Trophoblast cell (in vitro differentiated cells and primary cell): ENCODE results near the gene TSN.
"Not testable (repeated sequence)": the region's sequence is repeated elsewhere in the genome, so short reads cannot be mapped to it uniquely, and the experiment has no call there.

Experiments used
- DNase-seq, 2 donors: peaks; one replicate each; pipeline ENCODE4 v3.0.0-alpha.2; 2016
- H2AFZ ChIP-seq: 2 replicates; pipeline ENCODE4 v1.6.1; 2013; ENCODE audit warnings: low read length, moderate library complexity, mild to moderate bottlenecking; ENCODE audit not compliant: insufficient read depth, poor library complexity
- H2AK5ac ChIP-seq: 2 replicates; pipeline ENCODE4 v1.6.1; 2013; ENCODE audit warnings: mild to moderate bottlenecking, low read length
- H2BK120ac ChIP-seq: 2 replicates; pipeline ENCODE4 v1.6.1; 2013; ENCODE audit warnings: low read length, mild to moderate bottlenecking, moderate library complexity; ENCODE audit not compliant: insufficient read depth, poor library complexity
- H2BK12ac ChIP-seq: 2 replicates; pipeline ENCODE4 v1.6.1; 2013; ENCODE audit warnings: mild to moderate bottlenecking, low read length, moderate library complexity
- H2BK5ac ChIP-seq: 2 replicates; pipeline ENCODE4 v1.6.1; 2013; ENCODE audit warnings: low read length, low read depth, moderate library complexity, mild to moderate bottlenecking; ENCODE audit not compliant: poor library complexity
- H3K14ac ChIP-seq: 2 replicates; pipeline ENCODE4 v1.6.1; 2013; ENCODE audit warnings: mild to moderate bottlenecking, low read length
- H3K18ac ChIP-seq: 2 replicates; pipeline ENCODE4 v1.6.1; 2013; ENCODE audit warnings: mild to moderate bottlenecking, low read length
- H3K23ac ChIP-seq: 2 replicates; pipeline ENCODE4 v1.6.1; 2013; ENCODE audit warnings: low read length
- H3K27ac ChIP-seq: 2 replicates; pipeline ENCODE4 v1.5.1; 2013; ENCODE audit warnings: low read depth, mild to moderate bottlenecking, inconsistent platforms, low read length, moderate library complexity
- H3K27me3 ChIP-seq: 2 replicates; pipeline ENCODE4 v1.6.1; 2013; ENCODE audit warnings: inconsistent platforms, mild to moderate bottlenecking, low read length, moderate library complexity; ENCODE audit not compliant: insufficient read depth
- H3K36me3 ChIP-seq, 2 experiments: 1 replicate in 1 of 2; 2 replicates in 1 of 2; pipeline ENCODE4 v1.6.1; 2013; ENCODE audit warnings: low read length in 2 of 2, mild to moderate bottlenecking in 2 of 2, moderate library complexity in 1 of 2; ENCODE audit not compliant: insufficient read depth in 2 of 2, control insufficient read depth in 1 of 2
- H3K4ac ChIP-seq: 2 replicates; pipeline ENCODE4 v1.6.1; 2013; ENCODE audit warnings: low read depth, mild to moderate bottlenecking, low read length, moderate library complexity
- H3K4me1 ChIP-seq, 2 experiments: 1 replicate in 1 of 2; 2 replicates in 1 of 2; pipeline ENCODE4 v1.6.1; 2013; ENCODE audit warnings: low read length in 2 of 2, mild to moderate bottlenecking in 2 of 2, moderate library complexity in 1 of 2; ENCODE audit not compliant: insufficient read depth in 2 of 2, control insufficient read depth in 1 of 2
- H3K4me2 ChIP-seq: 2 replicates; pipeline ENCODE4 v1.6.1; 2013; ENCODE audit warnings: inconsistent platforms, mild to moderate bottlenecking, low read length, moderate library complexity
- H3K4me3 ChIP-seq: 2 replicates; pipeline ENCODE4 v1.5.1; 2013; ENCODE audit warnings: mild to moderate bottlenecking, low read depth, low read length, inconsistent platforms
- H3K79me1 ChIP-seq: one replicate; pipeline ENCODE4 v1.6.1; 2013; ENCODE audit warnings: low read length
- H3K79me2 ChIP-seq: 2 replicates; pipeline ENCODE4 v1.6.1; 2013; ENCODE audit warnings: low read length, mild to moderate bottlenecking; ENCODE audit not compliant: control insufficient read depth, insufficient read depth, poor library complexity
- H3K9ac ChIP-seq: 2 replicates; pipeline ENCODE4 v1.6.1; 2013; ENCODE audit warnings: mild to moderate bottlenecking, low read length
- H3K9me3 ChIP-seq: 2 replicates; pipeline ENCODE4 v1.6.1; 2013; ENCODE audit warnings: low read depth, mild to moderate bottlenecking, control low read depth, inconsistent platforms, low read length; ENCODE audit not compliant: insufficient read depth
- H4K12ac ChIP-seq: 2 replicates; pipeline ENCODE4 v1.6.1; 2013; ENCODE audit warnings: low read depth, mild to moderate bottlenecking, low read length, moderate library complexity
- H4K8ac ChIP-seq: 2 replicates; pipeline ENCODE4 v1.6.1; 2013; ENCODE audit warnings: low read depth, mild to moderate bottlenecking, low read length, moderate library complexity
- H4K91ac ChIP-seq: one replicate; pipeline ENCODE4 v1.6.1; 2013; ENCODE audit warnings: low read depth, mild to moderate bottlenecking, low read length, moderate library complexity
- WGBS: extraction: QIAGEN DNeasy Blood & Tissue Kit; methylation state at CpG from one replicate; pipeline ENCODE4 v1.1.7; 2013; ENCODE audit warnings: missing lambda C conversion rate; ENCODE audit not compliant: insufficient read length, insufficient coverage; ENCODE audit errors: extremely low coverage; 5-methylcytosine and 5-hydroxymethylcytosine counted together

Gene TSN

GRCh38 chr2:121816797-121817196, 61.3 kb downstream of the TSN start:
- Histone ChIP-seq H3K9me3 (peaks cover 8% of the 10 kb centered on the region), H2AFZ (no peak overlapping the region), H2AK5ac (no peak overlapping the region), H3K18ac (no peak overlapping the region), H4K12ac (no peak overlapping the region), H3K4me1 (peaks cover 0 to 2% of the 10 kb centered on the region in 2 experiments), H3K79me1 (no peaks in the 10 kb centered on the region), H3K4ac (no peak overlapping the region), H3K27me3 (no peaks in the 10 kb centered on the region), H3K14ac (no peak overlapping the region), H2BK12ac (no peak overlapping the region), H4K91ac (no peak overlapping the region), H3K4me3 (no peak overlapping the region), H3K23ac (no peak overlapping the region), H3K79me2 (no peaks in the 10 kb centered on the region), H4K8ac (no peak overlapping the region), H3K27ac (no peak overlapping the region), H3K36me3 (no peaks in the 10 kb centered on the region), H3K4me2 (no peak overlapping the region), H2BK120ac (no peak overlapping the region), H2BK5ac (no peak overlapping the region), H3K9ac (no peak overlapping the region)
- WGBS = no CpG with 5 or more reads among the region's 7 CpGs
- DNase-seq = peak; percentile 15 to 45

GRCh38 chr2:121817304-121817703, 61.9 kb downstream of the TSN start:
- not testable (repeated sequence) for H3K27me3 ChIP-seq, H3K4me3 ChIP-seq, H4K8ac ChIP-seq, H3K9ac ChIP-seq, H3K14ac ChIP-seq, H2BK120ac ChIP-seq, H3K4ac ChIP-seq, H3K79me2 ChIP-seq, H2BK5ac ChIP-seq, H2AFZ ChIP-seq, H3K23ac ChIP-seq, H2BK12ac ChIP-seq, H3K4me2 ChIP-seq, H2AK5ac ChIP-seq, H3K18ac ChIP-seq, H4K91ac ChIP-seq, DNase-seq, H3K36me3 ChIP-seq, H3K79me1 ChIP-seq, H3K4me1 ChIP-seq, H3K9me3 ChIP-seq, H3K27ac ChIP-seq, H4K12ac ChIP-seq
- no CpG with 5 or more reads among the region's 1 CpG for WGBS
